Measurements from ENCODE around the gene ITGB2.
A peak's percentile ranks its signal among the peaks of the same experiment; 100 is the strongest.

ITGB2 gene

GRCh38 chr21:44940116-44940631 is 19.5 kb upstream of the ITGB2 start:
- peak; percentile 57 for DNase-seq (ENCODE audit: low spot score)

GRCh38 chr21:44939532-44940115 is 18.9 kb upstream of the ITGB2 start, which contains the start of gene SLX9:
TSS of gene SLX9 (plus strand) at chr21:44940029. CDS start at chr21:44940058, 29 bp downstream.
- peak; percentile 94 for DNase-seq (ENCODE audit: low spot score)

GRCh38 chr21:44938772-44939531 is 18.3 kb upstream of the ITGB2 start:
- no peak for DNase-seq (ENCODE audit: low spot score)

- no peak for DNase-seq (ENCODE audit: low spot score)
These were observed 14.8 kb upstream of the ITGB2 start for GRCh38 chr21:44935533-44935927.

GRCh38 chr21:44934797-44935532 is 14.3 kb upstream of the ITGB2 start:
- no peak for DNase-seq (ENCODE audit: low spot score)

- no peak for DNase-seq (ENCODE audit: low spot score)
These were observed 13.6 kb upstream of the ITGB2 start for GRCh38 chr21:44934276-44934675.

GRCh38 chr21:44933918-44934260 is 13.2 kb upstream of the ITGB2 start:
- DNase-seq (ENCODE audit: low spot score): no peak

GRCh38 chr21:44933199-44933917 is 12.7 kb upstream of the ITGB2 start:
- no peak for DNase-seq (ENCODE audit: low spot score)

- peak; percentile 87 for DNase-seq (ENCODE audit: low spot score)
These were observed 11.9 kb upstream of the ITGB2 start for GRCh38 chr21:44932408-44933181.

GRCh38 chr21:44931501-44932407 is 11.1 kb upstream of the ITGB2 start:
- DNase-seq (ENCODE audit: low spot score): no peak

GRCh38 chr21:44931137-44931500 is 10.4 kb upstream of the ITGB2 start:
- DNase-seq (ENCODE audit: low spot score): peak; percentile 81

- peak; percentile 53 for DNase-seq (ENCODE audit: low spot score)
These were observed 9.9 kb upstream of the ITGB2 start for GRCh38 chr21:44930543-44930981.

GRCh38 chr21:44929799-44930542 is 9.3 kb upstream of the ITGB2 start:
- no peak for DNase-seq (ENCODE audit: low spot score)

GRCh38 chr21:44929242-44929798 is 8.6 kb upstream of the ITGB2 start:
- DNase-seq (ENCODE audit: low spot score): no peak

- peak; percentile 80 for DNase-seq (ENCODE audit: low spot score)
These were observed 8.0 kb upstream of the ITGB2 start for GRCh38 chr21:44928500-44929241.

- DNase-seq (ENCODE audit: low spot score): peak; percentile 81
These were observed 7.1 kb upstream of the ITGB2 start for GRCh38 chr21:44927587-44928461.

- no peak for DNase-seq (ENCODE audit: low spot score)
These were observed 6.5 kb upstream of the ITGB2 start for GRCh38 chr21:44927259-44927586.
